ENCODE data around the gene FARS2.
"Not testable (repeated sequence)": the region's sequence is repeated elsewhere in the genome, so short reads cannot be mapped to it uniquely, and the experiment has no call there.

Gene FARS2

DNA sequence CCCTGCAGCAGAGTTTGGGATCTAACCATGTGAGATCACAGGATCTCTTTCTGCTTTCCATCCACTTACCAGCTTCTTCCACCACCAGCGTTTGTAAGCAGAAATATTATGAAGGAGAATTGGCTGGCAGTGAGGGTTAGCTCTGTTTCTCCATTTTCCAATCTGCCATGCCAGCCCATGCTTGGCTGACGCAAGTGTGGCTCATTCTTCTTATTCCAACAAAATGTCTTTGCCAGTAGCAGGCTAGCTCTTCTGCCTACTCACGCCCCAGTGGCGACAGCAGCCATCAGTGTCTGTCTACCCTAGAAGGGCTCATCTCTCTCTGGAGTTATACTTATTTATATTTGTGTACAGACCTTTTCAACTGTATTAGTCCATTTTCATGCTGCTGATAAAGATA is 286.2 kb downstream of the FARS2 start:
- no peak for DNase-seq

DNA sequence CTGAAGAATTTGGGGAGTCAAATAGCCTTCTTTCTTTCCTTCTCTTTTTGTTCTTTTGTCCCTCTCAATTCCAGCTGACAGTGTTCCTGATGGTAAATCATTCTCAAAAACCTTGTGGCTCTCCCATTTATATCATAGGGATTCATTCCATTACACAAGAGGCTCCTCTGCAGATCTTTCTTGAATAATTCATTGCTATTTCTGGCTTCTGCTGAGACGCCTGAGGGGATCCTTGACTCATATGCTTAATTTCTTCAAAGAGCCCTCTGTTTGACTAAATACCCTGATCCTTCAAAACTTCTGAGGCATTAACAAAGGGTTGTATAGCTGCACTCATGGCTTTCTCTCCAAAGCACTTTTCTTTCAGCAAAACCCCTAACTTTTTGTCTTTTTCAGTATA is 289.3 kb downstream of the FARS2 start:
- no peak for DNase-seq

GRCh38 chr6:5552243-5552642 is 290.9 kb downstream of the FARS2 start:
- no peak for DNase-seq

DNA sequence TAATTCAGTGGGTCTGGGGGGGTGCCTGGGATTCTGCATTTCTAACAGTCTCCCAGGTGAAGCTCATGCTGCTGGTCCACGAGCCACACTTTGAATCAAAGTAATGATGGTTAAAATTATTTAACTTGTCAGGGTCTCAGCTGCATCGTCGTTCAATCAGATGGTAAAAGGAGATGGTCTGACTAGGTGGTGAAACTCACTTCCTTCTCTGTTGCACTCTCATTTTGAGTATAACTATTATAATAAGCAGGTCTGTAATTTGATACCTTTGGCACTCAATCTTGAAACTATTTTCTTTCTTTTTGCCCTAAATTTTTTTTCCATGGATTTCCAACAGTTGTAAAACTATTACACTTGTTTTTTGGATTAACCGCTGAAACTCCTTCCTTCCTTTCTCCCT is 292.5 kb downstream of the FARS2 start:
- no peak for DNase-seq

GRCh38 chr6:5554226-5554625 is 292.9 kb downstream of the FARS2 start:
- no peak for DNase-seq

DNA sequence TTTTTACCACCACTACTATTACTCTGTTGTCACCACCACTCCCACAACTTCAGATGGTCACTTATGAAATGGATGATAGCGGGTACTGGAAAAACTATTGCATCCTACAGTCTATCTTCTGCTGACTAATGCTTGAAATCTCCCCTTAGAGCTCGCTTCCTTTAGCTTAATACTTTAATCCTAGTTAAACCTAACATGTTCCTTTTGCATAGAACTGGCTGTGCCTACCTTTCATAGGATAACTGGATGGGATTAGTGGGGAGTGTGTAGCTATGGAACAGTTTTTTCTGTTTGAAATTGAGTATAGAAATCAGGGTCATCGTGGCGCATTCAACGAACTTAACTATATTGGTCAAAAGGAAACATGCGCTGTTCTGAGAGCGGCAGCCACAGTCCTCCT is 294.7 kb downstream of the FARS2 start:
- no peak for DNase-seq

GRCh38 chr6:5557506-5557905 is 296.2 kb downstream of the FARS2 start:
- no peak for DNase-seq

- no peak for DNase-seq
Measured at GRCh38 chr6:5559651-5560050, 298.3 kb downstream of the FARS2 start.

DNA sequence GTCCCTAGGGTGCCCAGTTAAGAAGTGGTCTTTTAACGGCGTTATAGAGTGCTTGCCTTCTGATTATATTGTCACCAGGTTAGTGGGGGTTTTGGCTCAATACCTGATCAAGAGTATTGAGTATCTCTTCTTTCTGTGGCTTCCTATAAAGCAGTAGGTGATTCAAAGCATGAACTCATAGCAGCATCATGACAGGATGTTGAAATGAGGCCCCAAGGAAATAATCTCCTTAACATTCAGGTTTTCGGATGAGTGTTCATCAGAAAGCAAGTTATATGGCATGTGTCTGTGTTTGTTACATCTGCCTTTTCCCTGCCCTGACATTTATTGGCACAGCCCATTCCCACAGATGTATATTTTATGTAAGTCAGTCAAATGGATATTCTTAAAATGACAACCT is 301.0 kb downstream of the FARS2 start:
- DNase-seq: no peak

DNA sequence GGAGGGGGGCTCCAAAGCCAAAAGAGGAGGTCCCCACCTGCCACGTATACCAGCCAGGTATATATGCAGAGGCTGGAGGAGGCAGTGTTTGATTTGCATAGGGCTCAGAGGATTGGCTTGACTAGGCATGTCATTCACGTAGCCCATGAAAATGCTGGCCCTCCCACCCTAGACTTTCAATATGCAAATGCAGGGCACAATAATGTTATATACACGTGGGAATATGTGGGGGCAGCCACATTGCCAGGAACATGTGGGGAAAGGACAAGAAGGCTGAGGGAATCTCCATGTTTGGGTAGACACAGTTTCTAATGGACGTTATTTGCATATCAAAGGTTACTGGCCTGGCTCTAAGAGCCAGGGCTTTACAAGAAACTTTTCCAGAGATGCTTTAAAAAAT is 301.8 kb downstream of the FARS2 start:
- no peak for DNase-seq

GRCh38 chr6:5564746-5565145 is 303.4 kb downstream of the FARS2 start:
- DNase-seq: not testable (repeated sequence)

GRCh38 chr6:5565971-5566370 is 304.7 kb downstream of the FARS2 start:
- no peak for DNase-seq

GRCh38 chr6:5566718-5567117 is 305.4 kb downstream of the FARS2 start:
- no peak for DNase-seq

- DNase-seq: no peak
Measured at GRCh38 chr6:5567352-5567751, 306.0 kb downstream of the FARS2 start.

DNA sequence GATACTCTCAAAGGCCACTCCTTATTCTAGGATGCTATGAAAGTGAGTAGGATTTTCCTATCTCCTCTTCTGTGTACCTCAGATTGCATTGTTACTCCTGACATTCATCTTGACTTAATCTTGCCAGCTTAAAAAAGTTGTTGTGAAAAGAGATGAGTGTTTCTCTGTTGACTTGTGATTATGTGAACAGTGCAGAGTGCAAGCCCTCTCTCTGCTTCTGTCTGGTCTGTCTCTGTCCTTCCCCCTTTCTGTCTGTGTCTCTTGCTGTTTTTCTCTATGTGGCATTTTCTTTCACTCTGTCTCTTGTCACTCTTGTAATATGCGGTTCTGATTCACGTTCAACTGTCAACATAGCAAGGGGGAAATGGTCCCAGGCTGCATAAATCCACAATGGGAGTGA is 306.6 kb downstream of the FARS2 start:
- no peak for DNase-seq

GRCh38 chr6:5569491-5569890 is 308.2 kb downstream of the FARS2 start:
- peak; percentile 12 for DNase-seq

GRCh38 chr6:5570641-5571040 is 309.3 kb downstream of the FARS2 start:
- DNase-seq: no peak

GRCh38 chr6:5580736-5581581 is 319.6 kb downstream of the FARS2 start:
- no peak for DNase-seq

- DNase-seq: peak; percentile 33
Measured at GRCh38 chr6:5582762-5583161, 321.4 kb downstream of the FARS2 start.

DNA sequence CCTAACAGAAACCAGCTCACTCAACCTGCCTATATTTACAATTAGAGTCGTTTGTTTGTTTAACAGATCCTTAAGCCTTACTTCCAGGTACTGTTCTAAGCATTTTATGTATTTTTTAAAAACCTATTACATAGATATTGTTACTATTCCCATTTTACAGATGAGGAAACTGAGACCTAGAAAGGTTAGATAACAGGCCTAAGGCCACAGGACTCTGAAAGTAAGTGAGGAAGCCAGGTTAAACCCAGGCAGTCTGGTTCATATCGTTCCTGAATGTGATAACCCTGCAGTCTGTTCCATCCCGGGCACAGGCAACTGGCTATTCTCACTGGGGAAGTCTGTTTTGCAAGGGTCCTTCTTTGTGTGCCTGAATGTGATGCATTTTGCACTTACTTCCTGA is 322.2 kb downstream of the FARS2 start:
- DNase-seq: no peak

GRCh38 chr6:5584078-5584482 is 322.8 kb downstream of the FARS2 start:
- peak; percentile 93 for DNase-seq

DNA sequence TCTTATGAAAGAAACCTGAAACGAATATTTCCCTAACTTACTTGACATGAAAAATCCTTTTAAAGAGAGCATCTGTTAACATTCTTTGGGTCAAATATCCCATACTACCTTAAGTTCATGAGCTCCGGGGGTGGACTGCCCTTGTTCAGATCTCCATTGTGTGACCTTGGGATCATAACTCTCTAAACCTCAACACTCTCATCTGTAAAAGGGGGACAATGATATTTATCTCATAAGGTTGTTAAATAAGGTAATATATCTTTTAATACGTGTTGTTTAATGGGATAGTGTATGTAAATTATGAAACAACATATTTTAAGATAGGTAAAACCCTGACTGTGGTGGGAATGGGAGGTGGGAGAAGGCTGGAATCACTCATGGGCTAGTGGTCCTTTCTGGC is 326.3 kb downstream of the FARS2 start:
- no peak for DNase-seq

DNA sequence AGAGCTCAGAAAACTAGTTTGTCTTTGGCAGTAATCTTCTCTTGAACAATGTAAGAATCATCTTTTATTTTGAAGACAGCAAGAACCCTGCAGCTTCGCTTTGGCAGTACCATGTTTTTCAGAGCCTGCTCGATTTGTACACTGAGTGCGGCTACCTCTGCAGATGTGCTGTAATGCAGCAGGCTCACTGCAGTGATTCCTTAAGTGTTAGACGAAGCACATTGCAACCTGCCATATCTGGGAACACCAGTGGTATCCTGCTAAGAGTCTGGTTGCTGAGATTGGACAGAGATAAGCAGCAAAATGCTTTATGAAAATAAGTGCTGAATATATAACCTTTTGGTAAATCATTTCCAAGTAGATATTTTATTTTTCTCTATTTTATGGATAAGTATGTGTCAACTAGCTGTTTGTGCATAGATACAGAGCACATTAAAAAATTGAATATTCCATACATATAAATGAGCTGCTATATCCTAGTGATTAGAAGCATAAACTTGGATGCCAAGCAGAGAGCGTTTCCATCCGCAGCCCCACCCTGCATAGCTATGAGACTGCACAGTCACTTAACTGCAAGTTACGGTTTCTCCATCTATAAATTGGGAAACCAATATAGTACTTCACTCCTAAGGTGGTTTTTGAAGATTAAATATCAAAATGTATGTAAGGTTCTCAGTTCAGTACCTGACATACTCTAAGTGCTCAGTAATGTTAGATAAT is 328.3 kb downstream of the FARS2 start:
- no peak for DNase-seq

DNA sequence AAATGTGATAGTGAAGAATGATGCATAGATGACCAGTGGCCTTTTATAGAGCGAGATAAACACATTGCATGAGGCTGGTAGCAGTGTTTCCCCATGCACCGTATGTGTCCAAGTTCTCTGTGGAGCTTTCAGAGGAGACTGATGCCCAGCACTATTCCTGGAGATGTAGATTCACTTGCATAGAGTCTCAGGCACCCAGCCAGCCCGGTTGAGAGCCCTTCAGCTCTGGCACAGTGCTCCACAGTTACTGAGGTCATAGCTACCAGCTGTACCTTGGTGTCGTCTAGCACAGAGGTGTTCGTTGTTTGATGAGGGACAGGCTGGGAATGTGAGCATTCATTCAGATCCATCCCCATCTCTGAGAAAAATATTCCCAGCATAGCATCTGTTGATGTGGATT is 328.9 kb downstream of the FARS2 start:
- no peak for DNase-seq

Data from fibroblast of skin of right biceps (primary cell).